ENCODE measurements around the gene PALLD.

Gene PALLD

DNA sequence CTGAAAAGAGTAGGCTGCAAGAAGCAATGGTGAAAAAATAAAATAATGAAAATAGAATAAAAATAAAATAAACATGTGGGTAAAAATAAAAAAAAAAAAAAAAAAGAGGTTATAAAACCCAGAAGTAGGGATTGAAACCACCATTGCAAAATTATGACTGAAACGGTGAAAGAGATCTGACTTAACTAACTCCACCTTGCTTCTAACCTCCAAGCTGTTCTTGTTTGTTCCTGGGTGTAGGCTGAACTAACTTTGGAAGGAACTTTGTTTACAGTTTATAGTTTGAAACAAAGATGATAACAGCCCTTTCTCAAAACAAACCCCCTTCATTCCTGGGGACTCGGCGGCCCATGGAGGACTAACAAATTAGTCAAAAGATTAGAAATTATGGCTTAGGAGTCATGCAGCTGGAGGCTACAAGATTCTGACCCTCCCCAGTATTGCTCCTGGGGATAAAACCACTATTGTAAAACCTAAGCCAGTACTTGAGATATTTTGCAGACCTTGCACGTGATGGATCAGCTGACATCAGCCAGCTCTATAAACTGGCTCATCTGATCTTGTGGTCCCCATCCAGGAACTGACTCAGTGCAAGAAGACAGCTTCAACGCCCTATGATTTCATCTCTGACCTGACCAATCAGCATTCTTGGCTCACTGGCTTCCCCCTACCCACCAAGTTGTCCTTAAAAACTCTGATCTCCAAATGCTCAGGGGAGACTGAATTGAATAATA lies 47.0 kb upstream of the PALLD start (continued):
- 0 out of 2 replicates have a peak, but pooled peaks have one; percentile 21 for TF ChIP-seq ZNF518A (tag by site-specific recombination; conservative IDR thresholded peaks at IDR 0.05; ENCODE audit: low read depth)
- no peak for TF ChIP-seq ZNF626 (tag by site-specific recombination; IDR thresholded peaks at IDR 0.05)
- no peak for TF ChIP-seq ZFHX2 (tag by site-specific recombination; conservative IDR thresholded peaks at IDR 0.05)
- TF ChIP-seq, protein P1, sequence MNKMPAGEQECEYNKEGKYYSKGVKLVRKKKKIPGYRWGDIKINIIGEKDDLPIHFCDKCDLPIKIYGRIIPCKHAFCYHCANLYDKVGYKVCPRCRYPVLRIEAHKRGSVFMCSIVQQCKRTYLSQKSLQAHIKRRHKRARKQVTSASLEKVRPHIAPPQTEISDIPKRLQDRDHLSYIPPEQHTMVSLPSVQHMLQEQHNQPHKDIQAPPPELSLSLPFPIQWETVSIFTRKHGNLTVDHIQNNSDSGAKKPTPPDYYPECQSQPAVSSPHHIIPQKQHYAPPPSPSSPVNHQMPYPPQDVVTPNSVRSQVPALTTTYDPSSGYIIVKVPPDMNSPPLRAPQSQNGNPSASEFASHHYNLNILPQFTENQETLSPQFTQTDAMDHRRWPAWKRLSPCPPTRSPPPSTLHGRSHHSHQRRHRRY (tag by site-specific recombination; IDR thresholded peaks at IDR 0.05): no peak
- 0 out of 2 replicates have a peak, but pooled peaks have one; percentile 16 for TF ChIP-seq KLF10 (tag by site-specific recombination; IDR thresholded peaks at IDR 0.05)
- 0 out of 2 replicates have a peak, but pooled peaks have one; percentile 20 for TF ChIP-seq ZNF660 (tag by site-specific recombination; IDR thresholded peaks at IDR 0.05)
- TF ChIP-seq ZNF157 (tag by site-specific recombination; IDR thresholded peaks at IDR 0.05): no peak
- TF ChIP-seq SP3 (tag by site-specific recombination; IDR thresholded peaks at IDR 0.05): 0 out of 2 replicates have a peak, but pooled peaks have one; percentile 28
- no peak for TF ChIP-seq KLF16 (tag by site-specific recombination; IDR thresholded peaks at IDR 0.05)
- TF ChIP-seq, protein P2, sequence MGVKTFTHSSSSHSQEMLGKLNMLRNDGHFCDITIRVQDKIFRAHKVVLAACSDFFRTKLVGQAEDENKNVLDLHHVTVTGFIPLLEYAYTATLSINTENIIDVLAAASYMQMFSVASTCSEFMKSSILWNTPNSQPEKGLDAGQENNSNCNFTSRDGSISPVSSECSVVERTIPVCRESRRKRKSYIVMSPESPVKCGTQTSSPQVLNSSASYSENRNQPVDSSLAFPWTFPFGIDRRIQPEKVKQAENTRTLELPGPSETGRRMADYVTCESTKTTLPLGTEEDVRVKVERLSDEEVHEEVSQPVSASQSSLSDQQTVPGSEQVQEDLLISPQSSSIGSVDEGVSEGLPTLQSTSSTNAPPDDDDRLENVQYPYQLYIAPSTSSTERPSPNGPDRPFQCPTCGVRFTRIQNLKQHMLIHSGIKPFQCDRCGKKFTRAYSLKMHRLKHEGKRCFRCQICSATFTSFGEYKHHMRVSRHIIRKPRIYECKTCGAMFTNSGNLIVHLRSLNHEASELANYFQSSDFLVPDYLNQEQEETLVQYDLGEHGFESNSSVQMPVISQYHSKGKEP (tag by site-specific recombination; IDR thresholded peaks at IDR 0.05): no peak
- TF ChIP-seq HOXD13 (CRISPR knock-in tag; IDR thresholded peaks at IDR 0.05; ENCODE audit: borderline replicate concordance): no peak
- TF ChIP-seq ZNF398 (tag by site-specific recombination; IDR thresholded peaks at IDR 0.05): no peak
- TF ChIP-seq ZNF692 (tag by site-specific recombination; IDR thresholded peaks at IDR 0.05): peak; percentile 89
- TF ChIP-seq ZNF623 (tag by site-specific recombination; IDR thresholded peaks at IDR 0.05): no peak
- no peak for TF ChIP-seq ZFP41 (tag by site-specific recombination; IDR thresholded peaks at IDR 0.05; ENCODE audit: borderline replicate concordance)
- TF ChIP-seq ZNF114 (tag by site-specific recombination; IDR thresholded peaks at IDR 0.05): no peak
- TF ChIP-seq ZNF488 (tag by site-specific recombination; IDR thresholded peaks at IDR 0.05): no peak
- peak; percentile 34 for TF ChIP-seq ZXDB (tag by site-specific recombination; IDR thresholded peaks at IDR 0.05)
- no peak for TF ChIP-seq ZSCAN4 (tag by site-specific recombination; IDR thresholded peaks at IDR 0.05)
- no peak for TF ChIP-seq ZNF16 (tag by site-specific recombination; IDR thresholded peaks at IDR 0.05; ENCODE audit: low read depth)
- TF ChIP-seq ZNF366 (tag by site-specific recombination; conservative IDR thresholded peaks at IDR 0.05): peak; percentile 78
- TF ChIP-seq HOXA7 (CRISPR knock-in tag; IDR thresholded peaks at IDR 0.05; ENCODE audit: borderline replicate concordance): no peak
- TF ChIP-seq ZNF2 (tag by site-specific recombination; IDR thresholded peaks at IDR 0.05): no peak
- TF ChIP-seq TCF7L2 (IDR thresholded peaks at IDR 0.05; ENCODE audit: borderline replicate concordance, low read depth, low read length): no peak
- 0 out of 2 replicates have a peak, but pooled peaks have one; percentile 29 for TF ChIP-seq KLF8 (tag by site-specific recombination; IDR thresholded peaks at IDR 0.05)

Data from HEK293 (cell line).